Measurements from ENCODE around the gene TK2. TPM values are rescaled to one million over a fixed set of nuclear protein-coding genes. Genes with fewer than 3 reads are reported as not detected.
A peak's percentile ranks its signal among the peaks of the same experiment; 100 is the strongest.

The TK2 gene
- total and polyA plus RNA-seq, 9 of the 15 experiments (the other 6 are each of a cell fraction or from before 2014, with no cell fraction given): 1.1 to 10.2 (median 5.3) TPM

- TF ChIP-seq MLX (CRISPR knock-in tag; conservative IDR thresholded peaks at IDR 0.05) (no peak), ZNF318 (IDR thresholded peaks at IDR 0.05; ENCODE audit: borderline replicate concordance in 1 of 2, low read depth in 1 of 2) (peak in 1 of 2 experiments; percentile 82; a peak in 2 of 4 replicates), TRIM28 (IDR thresholded peaks at IDR 0.05) (no peak), TAF1 (IDR thresholded peaks at IDR 0.05; ENCODE audit: control insufficient read depth, extremely low read depth, insufficient read depth, low read length, severe bottlenecking) (peak; percentile 49), NBN (IDR thresholded peaks at IDR 0.05; ENCODE audit: low read depth) (peak; percentile 71; the same call in 1 of the 2 replicates), DPF2 (IDR thresholded peaks at IDR 0.05) (peak; percentile 90), ZFP30 (CRISPR knock-in tag; IDR thresholded peaks at IDR 0.05; ENCODE audit: borderline replicate concordance) (no peak), EP400 (IDR thresholded peaks at IDR 0.05) (peak; percentile 91), CTBP1 (IDR thresholded peaks at IDR 0.05; ENCODE audit: borderline replicate concordance) (peak; percentile 57; the same call in 1 of the 2 replicates), ZNF445 (CRISPR knock-in tag; IDR thresholded peaks at IDR 0.05; ENCODE audit: low read depth) (no peak), ETV5 (CRISPR knock-in tag; IDR thresholded peaks at IDR 0.05; ENCODE audit: low read depth) (peak; percentile 91), POLR2H (tag; IDR thresholded peaks at IDR 0.05; ENCODE audit: low read depth) (peak; percentile 72; the same call in 1 of the 2 replicates), MCM3 (IDR thresholded peaks at IDR 0.05) (no peak), USF1 (CRISPR knock-in tag; IDR thresholded peaks at IDR 0.05) (peak; percentile 75), RB1 (IDR thresholded peaks at IDR 0.05; ENCODE audit: low read depth) (no peak), HMGXB4 (CRISPR knock-in tag; IDR thresholded peaks at IDR 0.05) (no peak)
Observed at GRCh38 chr16:66516808-66517585, 32.9 kb downstream of the TK2 start (continued).
